ENCODE measurements around the gene SFXN1. TPM values are rescaled to one million over a fixed set of nuclear protein-coding genes. Genes with fewer than 3 reads are reported as not detected.
"Not testable (repeated sequence)": the region's sequence is repeated elsewhere in the genome, so short reads cannot be mapped to it uniquely, and the experiment has no call there.

Gene SFXN1
- total RNA-seq, 4 donors from 2014 or later = 13.5 to 37.4 (median 25.6) TPM

DNA sequence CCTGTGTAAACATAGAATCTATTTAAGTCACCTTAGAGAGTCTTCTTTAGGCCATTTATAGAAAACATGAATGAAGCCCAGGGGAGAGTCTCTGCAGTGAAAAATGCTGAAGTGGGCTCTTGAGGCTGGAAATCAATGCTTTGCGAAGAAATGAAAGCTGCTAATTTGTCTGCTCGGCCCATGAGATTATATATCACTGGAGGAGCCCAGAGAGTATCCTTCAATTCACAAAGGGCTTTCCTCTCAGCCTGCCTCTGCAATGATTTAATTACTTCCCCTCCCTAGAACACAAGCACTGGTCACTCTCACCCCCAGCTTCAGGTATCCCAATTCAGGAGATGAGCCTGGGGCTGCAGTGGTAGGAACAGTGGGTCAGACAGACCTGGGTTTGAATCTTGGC, 26.2 kb upstream of the SFXN1 start:
- H3K27ac ChIP-seq = no peak overlapping the region
- WGBS = 87% methylated on average over 2 of the region's 2 CpGs
- H3K4me3 ChIP-seq = no peak overlapping the region
- no peaks in the 10 kb centered on the region for H3K4me1 ChIP-seq
- no peak for TF ChIP-seq EP300 (IDR thresholded peaks at IDR 0.05)
- TF ChIP-seq, protein P1, sequence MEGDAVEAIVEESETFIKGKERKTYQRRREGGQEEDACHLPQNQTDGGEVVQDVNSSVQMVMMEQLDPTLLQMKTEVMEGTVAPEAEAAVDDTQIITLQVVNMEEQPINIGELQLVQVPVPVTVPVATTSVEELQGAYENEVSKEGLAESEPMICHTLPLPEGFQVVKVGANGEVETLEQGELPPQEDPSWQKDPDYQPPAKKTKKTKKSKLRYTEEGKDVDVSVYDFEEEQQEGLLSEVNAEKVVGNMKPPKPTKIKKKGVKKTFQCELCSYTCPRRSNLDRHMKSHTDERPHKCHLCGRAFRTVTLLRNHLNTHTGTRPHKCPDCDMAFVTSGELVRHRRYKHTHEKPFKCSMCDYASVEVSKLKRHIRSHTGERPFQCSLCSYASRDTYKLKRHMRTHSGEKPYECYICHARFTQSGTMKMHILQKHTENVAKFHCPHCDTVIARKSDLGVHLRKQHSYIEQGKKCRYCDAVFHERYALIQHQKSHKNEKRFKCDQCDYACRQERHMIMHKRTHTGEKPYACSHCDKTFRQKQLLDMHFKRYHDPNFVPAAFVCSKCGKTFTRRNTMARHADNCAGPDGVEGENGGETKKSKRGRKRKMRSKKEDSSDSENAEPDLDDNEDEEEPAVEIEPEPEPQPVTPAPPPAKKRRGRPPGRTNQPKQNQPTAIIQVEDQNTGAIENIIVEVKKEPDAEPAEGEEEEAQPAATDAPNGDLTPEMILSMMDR (IDR thresholded peaks at IDR 0.05) = no peak
- TF ChIP-seq POLR2AphosphoS5 (IDR thresholded peaks at IDR 0.05) = no peak
- TF ChIP-seq POLR2A (IDR thresholded peaks at IDR 0.05) = no peak
- peaks cover 8% of the 10 kb centered on the region for H3K27me3 ChIP-seq
- no peaks in the 10 kb centered on the region for H3K9me3 ChIP-seq
- no peaks in the 10 kb centered on the region for H3K36me3 ChIP-seq
- no peak for DNase-seq (ENCODE audit: low spot score in 2 of 2)

DNA sequence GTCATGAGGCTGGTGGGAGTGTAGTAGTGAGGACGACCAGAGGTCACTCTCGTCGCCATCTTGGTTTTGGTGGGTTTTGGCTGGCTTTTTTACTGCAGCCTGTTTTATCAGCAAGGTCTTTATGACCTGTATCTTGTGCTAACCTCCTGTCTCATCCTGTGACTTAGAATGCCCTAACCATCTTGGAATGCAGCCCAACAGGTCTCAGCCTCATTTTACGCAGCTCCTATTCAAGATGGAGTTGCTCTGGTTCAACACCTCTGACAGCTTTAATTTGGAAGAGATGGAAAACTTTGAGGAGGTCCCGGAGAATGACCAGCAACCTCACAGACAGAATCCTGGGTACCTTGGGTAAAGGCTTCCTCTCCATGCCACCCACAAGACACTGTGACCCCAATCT, 24.0 kb upstream of the SFXN1 start:
- DNase-seq (ENCODE audit: low spot score in 2 of 2); H3K36me3 ChIP-seq; H3K4me1 ChIP-seq; H3K9me3 ChIP-seq; H3K27me3 ChIP-seq; H3K4me3 ChIP-seq; H3K27ac ChIP-seq: not testable (repeated sequence)
- WGBS = 79% methylated on average over 5 of the region's 5 CpGs

GRCh38 chr5:175456105-175456742, 22.1 kb upstream of the SFXN1 start:
- Histone ChIP-seq H3K36me3 (no peaks in the 10 kb centered on the region), H3K4me1 (no peaks in the 10 kb centered on the region), H3K4me3 (no peak overlapping the region), H3K27me3 (peaks cover 9% of the 10 kb centered on the region), H3K27ac (no peak overlapping the region), H3K9me3 (no peaks in the 10 kb centered on the region)
- WGBS = 86% methylated on average over 11 of the region's 11 CpGs
- TF ChIP-seq EP300 (IDR thresholded peaks at IDR 0.05) (no peak), POLR2AphosphoS5 (IDR thresholded peaks at IDR 0.05) (no peak), POLR2A (IDR thresholded peaks at IDR 0.05) (no peak)
- TF ChIP-seq, protein P1 (IDR thresholded peaks at IDR 0.05) = no peak
- DNase-seq (ENCODE audit: low spot score in 2 of 2) = no peak

- 74% methylated on average over 1 of the region's 1 CpG for WGBS
- no peaks in the 10 kb centered on the region for H3K36me3 ChIP-seq
- H3K4me3 ChIP-seq = no peak overlapping the region
- TF ChIP-seq EP300 (IDR thresholded peaks at IDR 0.05) = no peak
- TF ChIP-seq POLR2AphosphoS5 (IDR thresholded peaks at IDR 0.05) = no peak
- no peaks in the 10 kb centered on the region for H3K9me3 ChIP-seq
- no peak overlapping the region for H3K27ac ChIP-seq
- H3K4me1 ChIP-seq = no peaks in the 10 kb centered on the region
- no peak for DNase-seq (ENCODE audit: low spot score in 2 of 2)
- H3K27me3 ChIP-seq = peaks cover 9% of the 10 kb centered on the region
Observed at GRCh38 chr5:175457466-175457865, 20.9 kb upstream of the SFXN1 start.

DNA sequence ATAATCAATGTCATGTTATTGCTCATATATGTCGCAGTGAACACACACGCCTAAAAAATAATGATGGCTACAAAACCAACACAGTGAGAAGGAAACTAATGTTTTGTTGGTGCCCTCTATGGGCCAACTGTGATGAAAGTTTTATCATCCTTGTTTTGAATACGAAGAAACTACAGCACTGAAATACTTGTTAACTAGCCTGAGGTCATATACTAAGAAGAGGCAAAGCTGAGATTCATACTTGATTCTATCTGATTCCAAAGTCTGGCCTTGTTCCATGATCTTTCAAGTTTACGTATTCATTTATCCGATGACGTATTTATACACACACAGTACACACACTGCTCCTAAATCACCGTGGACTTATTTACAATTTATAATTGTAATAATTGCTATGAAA, 18.2 kb upstream of the SFXN1 start:
- H3K27me3 ChIP-seq = peaks cover 9% of the 10 kb centered on the region
- WGBS = 39% methylated on average over 7 of the region's 7 CpGs
- no peak overlapping the region for H3K4me3 ChIP-seq
- no peaks in the 10 kb centered on the region for H3K36me3 ChIP-seq
- no peak for DNase-seq (ENCODE audit: low spot score in 2 of 2)
- TF ChIP-seq EP300 (IDR thresholded peaks at IDR 0.05) (no peak), POLR2AphosphoS5 (IDR thresholded peaks at IDR 0.05) (no peak), POLR2A (IDR thresholded peaks at IDR 0.05) (no peak)
- TF ChIP-seq, protein P1 (IDR thresholded peaks at IDR 0.05) = no peak
- H3K9me3 ChIP-seq = no peaks in the 10 kb centered on the region
- H3K4me1 ChIP-seq = no peaks in the 10 kb centered on the region
- no peak overlapping the region for H3K27ac ChIP-seq

DNA sequence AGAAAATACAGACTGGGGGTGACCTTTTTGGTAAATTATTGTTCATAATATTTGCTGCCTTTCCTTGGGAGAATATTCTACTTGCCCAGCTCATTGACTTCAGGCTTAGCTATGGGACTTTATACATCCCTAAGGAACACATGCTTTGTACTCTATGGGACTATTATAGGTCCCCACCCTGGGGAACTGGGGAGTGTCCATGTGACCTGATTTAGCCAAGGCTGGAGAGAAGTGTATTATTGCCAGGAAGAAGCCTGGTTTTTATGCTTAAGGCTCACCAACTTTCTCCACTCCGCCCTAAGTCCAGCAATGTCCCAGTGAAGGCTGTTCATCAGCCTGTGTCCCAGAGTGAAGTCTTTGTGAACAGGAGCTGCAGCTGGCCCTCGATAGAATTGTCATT, 17.8 kb upstream of the SFXN1 start:
- no peak for TF ChIP-seq POLR2AphosphoS5 (IDR thresholded peaks at IDR 0.05)
- no peak for TF ChIP-seq EP300 (IDR thresholded peaks at IDR 0.05)
- TF ChIP-seq POLR2A (IDR thresholded peaks at IDR 0.05) = no peak
- TF ChIP-seq, protein P1 (IDR thresholded peaks at IDR 0.05) = no peak
- no peak for DNase-seq (ENCODE audit: low spot score in 2 of 2)
- peaks cover 7% of the 10 kb centered on the region for H3K27me3 ChIP-seq
- 95% methylated on average over 2 of the region's 2 CpGs for WGBS
- H3K27ac ChIP-seq = no peak overlapping the region
- H3K4me1 ChIP-seq = no peaks in the 10 kb centered on the region
- H3K9me3 ChIP-seq = no peaks in the 10 kb centered on the region
- H3K36me3 ChIP-seq = no peaks in the 10 kb centered on the region
- H3K4me3 ChIP-seq = no peak overlapping the region
